A375 (cell line): Measurements from ENCODE around the gene VPS11. TPM values are rescaled to one million over a fixed set of nuclear protein-coding genes. Genes with fewer than 3 reads are reported as not detected.

Experiments
- total RNA-seq: library from RNA; depleted of rRNA; stranded (reverse); fragments of >200 nt; shearing (Covaris generic); gene quantifications from 2 replicates; pipeline ENCODE4 v1.2.3, GENCODE V29; 2014; rRNA removed

Gene VPS11
- total RNA-seq = 35.2 and 39.1 TPM in 2 replicates

GRCh38 chr11:119067371-119068222, at the start of gene VPS11:
Gene VPS11 (plus strand): TSS chr11:119067818. CDS start chr11:119067824, 6 bp downstream.

GRCh38 chr11:119018074-119018938, 49.3 kb upstream of the VPS11 start, which contains the start of the genes RPS25 and TRAPPC4:
Gene RPS25 (minus strand): TSS chr11:119018343. CDS start chr11:119018284, 59 bp downstream.
Gene TRAPPC4 (plus strand): TSS chr11:119018766. CDS start chr11:119018796, 30 bp downstream.

GRCh38 chr11:119030329-119031047, 37.1 kb upstream of the VPS11 start, which contains the start of gene SLC37A4:
Gene SLC37A4 (minus strand): TSS chr11:119030877.

GRCh38 chr11:119057000-119057769, 10.4 kb upstream of the VPS11 start, which contains the start of gene HYOU1:
Gene HYOU1 (minus strand): TSS chr11:119057205. CDS start chr11:119056160, 1,045 bp downstream.

GRCh38 chr11:119084663-119085436, 17.2 kb downstream of the VPS11 start, which contains the start of gene HMBS:
Gene HMBS (plus strand): TSS chr11:119084881. CDS start chr11:119085034, 153 bp downstream.

GRCh38 chr11:119101759-119102423, 34.3 kb downstream of the VPS11 start, which contains the start of gene DPAGT1:
Gene DPAGT1 (minus strand): TSS chr11:119101853. CDS start chr11:119101655, 198 bp downstream.

GRCh38 chr11:119106564-119107537, 39.2 kb downstream of the VPS11 start, which contains the start of gene C2CD2L:
Gene C2CD2L (plus strand): TSS chr11:119107344. CDS start chr11:119107742, 398 bp downstream.

GRCh38 chr11:119121008-119121810, 53.6 kb downstream of the VPS11 start, which contains the start of gene HINFP:
Gene HINFP (plus strand): TSS chr11:119121580. CDS start chr11:119126945, 5,365 bp downstream.

Other genes with a start within 250 kb of the VPS11 start
- gene CXCR5, start 183.9 kb upstream of the VPS11 start, total RNA-seq = not detected in 2 replicates
- gene BCL9L, start 141.9 kb upstream of the VPS11 start, total RNA-seq = 20.1 and 20.4 TPM in 2 replicates
- gene UPK2, start 111.5 kb upstream of the VPS11 start, total RNA-seq = not detected in 2 replicates
- gene FOXR1, start 96.1 kb upstream of the VPS11 start, total RNA-seq = not detected in 2 replicates
- gene CENATAC, start 69.7 kb upstream of the VPS11 start, total RNA-seq = 43.6 and 48.3 TPM in 2 replicates
- gene RPS25, start 49.5 kb upstream of the VPS11 start, total RNA-seq = 1,513 and 1,807 TPM in 2 replicates
- gene TRAPPC4, start 49.1 kb upstream of the VPS11 start, total RNA-seq = 116 and 119 TPM in 2 replicates
- gene SLC37A4, start 36.9 kb upstream of the VPS11 start, total RNA-seq = 23.9 and 33.9 TPM in 2 replicates
- 183 and 189 TPM in 2 replicates for gene HYOU1, start 10.6 kb upstream of the VPS11 start, total RNA-seq
- 9.5 and 13.5 TPM in 2 replicates for gene HMBS, start 17.1 kb downstream of the VPS11 start, total RNA-seq
- gene DPAGT1, start 34.0 kb downstream of the VPS11 start, total RNA-seq = 25.1 and 54.7 TPM in 2 replicates
- 17.9 and 18.2 TPM in 2 replicates for gene C2CD2L, start 39.5 kb downstream of the VPS11 start, total RNA-seq
- 10.7 and 13.2 TPM in 2 replicates for gene HINFP, start 53.8 kb downstream of the VPS11 start, total RNA-seq
- gene ABCG4, start 81.2 kb downstream of the VPS11 start, total RNA-seq = 0.08 and 0.23 TPM in 2 replicates
- gene NLRX1, start 100.9 kb downstream of the VPS11 start, total RNA-seq = 19.2 and 24.3 TPM in 2 replicates
- gene NHERF4, start 117.7 kb downstream of the VPS11 start, total RNA-seq = 0.11 TPM in 1 of 2 replicates, not detected in the other
- gene CBL, start 138.5 kb downstream of the VPS11 start, total RNA-seq = 9.6 and 10.9 TPM in 2 replicates
- gene MCAM, start 249.3 kb downstream of the VPS11 start, total RNA-seq = 182 and 200 TPM in 2 replicates